ENCODE results near the gene PEAK1. TPM values are rescaled to one million over a fixed set of nuclear protein-coding genes. Genes with fewer than 3 reads are reported as not detected.
A peak's percentile ranks its signal among the peaks of the same experiment; 100 is the strongest.

Gene PEAK1
- total and polyA plus RNA-seq, 9 of the 15 experiments (the other 6 are each of a cell fraction or from before 2014, with no cell fraction given): 0.99 to 22.4 (median 10.8) TPM

- no peaks in the 10 kb centered on the region for H3K9me3 ChIP-seq (replicated peaks; ENCODE audit: control insufficient read depth, insufficient read depth, low read depth, low read length)
- ChIA-PET CTCF (ENCODE audit: low intra/inter-chr PET ratio) (no interaction called here), POLR2A (interaction anchor here (0.6 to 0.8 kb wide), 3 partner anchors 13 to 1736 kb away, joined by 3 read pairs; no protein-coding TSS in a partner anchor)
- no peak for TF ChIP-seq THRA (IDR thresholded peaks at IDR 0.05)
- no peak for TF ChIP-seq HDAC3 (IDR thresholded peaks at IDR 0.05; ENCODE audit: borderline replicate concordance, partially characterized antibody)
- H3K4me1 ChIP-seq (replicated peaks in 1 of 2; ENCODE audit: control insufficient read depth in 2 of 2, insufficient read depth in 2 of 2, low read length in 2 of 2): no peaks in the 10 kb centered on the region
- no peaks in the 10 kb centered on the region for H3K9me1 ChIP-seq (ENCODE audit: control insufficient read depth, insufficient read depth, low read length)
- H3K4me2 ChIP-seq (ENCODE audit: insufficient read depth, low read length): no peak overlapping the region
- DNase-seq (ENCODE audit: extremely low read depth in 1 of 4, low spot score in 3 of 4): no peak
- in situ Hi-C loops (cut with MboI) (no loop called here), intact Hi-C loops (cut with micrococcal nuclease) (no loop called here)
- H3K4me3 ChIP-seq: no peak overlapping the region
- no peak overlapping the region for H3K9ac ChIP-seq (ENCODE audit: insufficient read depth in 1 of 2, low read depth in 2 of 2, low read length in 2 of 2)
- H3K79me2 ChIP-seq (ENCODE audit: control insufficient read depth, insufficient read depth, low read length): no peaks in the 10 kb centered on the region
- H3K27me3 ChIP-seq (ENCODE audit: control insufficient read depth in 2 of 2, insufficient read depth in 2 of 2, low read length in 2 of 2): no peaks in the 10 kb centered on the region
- no peak overlapping the region for H2AFZ ChIP-seq (ENCODE audit: low read depth, low read length)
- H4K20me1 ChIP-seq (replicated peaks; ENCODE audit: control insufficient read depth, insufficient read depth, low read length): no peaks in the 10 kb centered on the region
- H3K36me3 ChIP-seq (ENCODE audit: control insufficient read depth, insufficient read depth, low read length): peaks cover 7% of the 10 kb centered on the region; the same call in 2 of the 3 replicates
- TSS peak; percentile 27 for BruUV-seq (replicated peaks)
- H3K27ac ChIP-seq (ENCODE audit: extremely low read depth, low read depth, low read length): no peak overlapping the region
- ATAC-seq: no peak
- no peak for FAIRE-seq
These were observed 240.3 kb downstream of the PEAK1 start for GRCh38 chr15:77179541-77179998.

- Histone ChIP-seq H3K9me1 (ENCODE audit: control insufficient read depth, insufficient read depth, low read length) (no peaks in the 10 kb centered on the region), H3K27ac (ENCODE audit: extremely low read depth, low read depth, low read length) (no peak overlapping the region), H3K9ac (ENCODE audit: insufficient read depth in 1 of 2, low read depth in 2 of 2, low read length in 2 of 2) (no peak overlapping the region), H3K4me2 (ENCODE audit: insufficient read depth, low read length) (no peak overlapping the region), H3K79me2 (ENCODE audit: control insufficient read depth, insufficient read depth, low read length) (no peaks in the 10 kb centered on the region), H3K36me3 (ENCODE audit: control insufficient read depth, insufficient read depth, low read length) (peaks cover 7% of the 10 kb centered on the region; the same call in 2 of the 3 replicates), H3K4me1 (replicated peaks in 1 of 2; ENCODE audit: control insufficient read depth in 2 of 2, insufficient read depth in 2 of 2, low read length in 2 of 2) (no peaks in the 10 kb centered on the region), H3K9me3 (replicated peaks; ENCODE audit: control insufficient read depth, insufficient read depth, low read depth, low read length) (no peaks in the 10 kb centered on the region), H2AFZ (ENCODE audit: low read depth, low read length) (no peak overlapping the region), H3K27me3 (ENCODE audit: control insufficient read depth in 2 of 2, insufficient read depth in 2 of 2, low read length in 2 of 2) (no peaks in the 10 kb centered on the region), H4K20me1 (replicated peaks; ENCODE audit: control insufficient read depth, insufficient read depth, low read length) (no peaks in the 10 kb centered on the region), H3K4me3 (no peak overlapping the region)
- POLR2A ChIA-PET: interaction anchor here (1.4 to 1.9 kb wide), 2 partner anchors 11 to 12 kb away, joined by 3 to 5 read pairs; no protein-coding TSS in a partner anchor
- in situ Hi-C loops (cut with MboI) (no loop called here), intact Hi-C loops (cut with micrococcal nuclease) (no loop called here)
- no TSS peak for BruUV-seq (replicated peaks)
- no peak for FAIRE-seq
- CTCF ChIA-PET (ENCODE audit: low intra/inter-chr PET ratio): no interaction called here
- DNase-seq (ENCODE audit: extremely low read depth in 1 of 4, low spot score in 3 of 4): no peak
- no peak for ATAC-seq
- TF ChIP-seq USF2 (CRISPR knock-in tag; IDR thresholded peaks at IDR 0.05) (no peak), IRF2 (CRISPR knock-in tag; IDR thresholded peaks at IDR 0.05) (no peak), ZNF197 (CRISPR knock-in tag; IDR thresholded peaks at IDR 0.05; ENCODE audit: low read depth) (no peak), ARNT (IDR thresholded peaks at IDR 0.05) (no peak), SOX6 (IDR thresholded peaks at IDR 0.05) (no peak), ZNF778 (CRISPR knock-in tag; IDR thresholded peaks at IDR 0.05) (no peak), BDP1 (IDR thresholded peaks at IDR 0.05; ENCODE audit: insufficient read depth, insufficient read length) (no peak), KDM1A (IDR thresholded peaks at IDR 0.05) (no peak), THAP7 (CRISPR knock-in tag; IDR thresholded peaks at IDR 0.05) (no peak), PHF21A (IDR thresholded peaks at IDR 0.05; ENCODE audit: borderline replicate concordance, low read depth) (no peak), E2F4 (CRISPR knock-in tag; IDR thresholded peaks at IDR 0.05; ENCODE audit: low read depth) (no peak)
These were observed 241.5 kb downstream of the PEAK1 start for GRCh38 chr15:77178411-77178810.

All from K562 (cell line).